MM.1S (cell line): Measurements from ENCODE around the gene MAPK8IP1.

ENCODE experiments used
- DNase-seq: peaks from one replicate; pipeline ENCODE4 v3.0.0-alpha.2; 2015
- H2AFZ ChIP-seq: fragments of 300-600 bp; sonication (generic); 2 replicates; pipeline ENCODE4 v1.6.0; 2016; ENCODE audit warnings: antibody characterized with exemption, low read length
- H3F3A ChIP-seq: fragments of 300-600 bp; sonication (generic); 2 replicates; pipeline ENCODE4 v1.6.1; 2016; ENCODE audit warnings: mild to moderate bottlenecking, antibody characterized with exemption, low read length, moderate library complexity, mixed read lengths; ENCODE audit not compliant: insufficient read depth
- H3K27ac ChIP-seq: fragments of 300-600 bp; sonication (generic); 2 replicates; pipeline ENCODE4 v1.5.1; 2016; ENCODE audit warnings: mild to moderate bottlenecking, low read length
- H3K27me3 ChIP-seq: fragments of 300-600 bp; sonication (generic); replicated peaks from 2 replicates; pipeline ENCODE4 v1.6.0; 2016; ENCODE audit warnings: low read length; ENCODE audit not compliant: insufficient read depth
- H3K36me3 ChIP-seq: fragments of 300-600 bp; sonication (generic); replicated peaks from 2 replicates; pipeline ENCODE4 v1.6.1; 2016; ENCODE audit warnings: mild to moderate bottlenecking, low read length, mixed read lengths; ENCODE audit not compliant: insufficient read depth
- H3K4me1 ChIP-seq: fragments of 300-600 bp; sonication (generic); 2 replicates; pipeline ENCODE4 v1.6.1; 2016; ENCODE audit warnings: low read length, mixed read lengths
- H3K4me2 ChIP-seq: fragments of 300-600 bp; sonication (generic); 2 replicates; pipeline ENCODE4 v1.6.0; 2016; ENCODE audit warnings: low read depth, low read length
- H3K4me3 ChIP-seq: fragments of 300-600 bp; sonication (generic); 2 replicates; pipeline ENCODE4 v1.5.1; 2016; ENCODE audit warnings: low read length, mixed read lengths
- H3K79me2 ChIP-seq: fragments of 300-600 bp; sonication (generic); 2 replicates; pipeline ENCODE4 v1.6.1; 2016; ENCODE audit warnings: mixed run types, low read length, mixed read lengths
- H3K9ac ChIP-seq: fragments of 300-600 bp; sonication (generic); 2 replicates; pipeline ENCODE4 v1.6.1; 2016; ENCODE audit warnings: low read length, mixed read lengths
- H3K9me2 ChIP-seq: fragments of 300-600 bp; sonication (generic); replicated peaks from 2 replicates; pipeline ENCODE4 v1.6.1; 2016; ENCODE audit warnings: mild to moderate bottlenecking, low read length, mixed read lengths; ENCODE audit not compliant: insufficient read depth
- H3K9me3 ChIP-seq: fragments of 300-600 bp; sonication (generic); replicated peaks from 2 replicates; pipeline ENCODE4 v1.6.1; 2016; ENCODE audit warnings: mild to moderate bottlenecking, low read length, mixed read lengths; ENCODE audit not compliant: insufficient read depth
- H4K20me1 ChIP-seq: fragments of 300-600 bp; sonication (generic); 2 replicates; pipeline ENCODE4 v1.6.1; 2016; ENCODE audit warnings: mild to moderate bottlenecking, low read length, moderate library complexity, mixed read lengths; ENCODE audit not compliant: insufficient read depth
- EZH2 ChIP-seq: fragments of 300-600 bp; sonication (generic); optimal IDR thresholded peaks from 2 replicates; pipeline ENCODE3; 2017; ENCODE audit warnings: low read depth, mild to moderate bottlenecking, antibody characterized with exemption, low read length, mixed read lengths
- EZH2phosphoT487 ChIP-seq: fragments of 300-600 bp; sonication (generic); IDR thresholded peaks from 2 replicates; pipeline ENCODE4 v1.6.1; 2018; ENCODE audit warnings: antibody characterized with exemption, low read length
- TF ChIP-seq, protein P1 (sequence below): fragments of 300-600 bp; sonication (generic); IDR thresholded peaks from 2 replicates; pipeline ENCODE4 v1.5.1; 2016; ENCODE audit warnings: antibody characterized with exemption, low read length, mixed read lengths

The MAPK8IP1 gene

DNA sequence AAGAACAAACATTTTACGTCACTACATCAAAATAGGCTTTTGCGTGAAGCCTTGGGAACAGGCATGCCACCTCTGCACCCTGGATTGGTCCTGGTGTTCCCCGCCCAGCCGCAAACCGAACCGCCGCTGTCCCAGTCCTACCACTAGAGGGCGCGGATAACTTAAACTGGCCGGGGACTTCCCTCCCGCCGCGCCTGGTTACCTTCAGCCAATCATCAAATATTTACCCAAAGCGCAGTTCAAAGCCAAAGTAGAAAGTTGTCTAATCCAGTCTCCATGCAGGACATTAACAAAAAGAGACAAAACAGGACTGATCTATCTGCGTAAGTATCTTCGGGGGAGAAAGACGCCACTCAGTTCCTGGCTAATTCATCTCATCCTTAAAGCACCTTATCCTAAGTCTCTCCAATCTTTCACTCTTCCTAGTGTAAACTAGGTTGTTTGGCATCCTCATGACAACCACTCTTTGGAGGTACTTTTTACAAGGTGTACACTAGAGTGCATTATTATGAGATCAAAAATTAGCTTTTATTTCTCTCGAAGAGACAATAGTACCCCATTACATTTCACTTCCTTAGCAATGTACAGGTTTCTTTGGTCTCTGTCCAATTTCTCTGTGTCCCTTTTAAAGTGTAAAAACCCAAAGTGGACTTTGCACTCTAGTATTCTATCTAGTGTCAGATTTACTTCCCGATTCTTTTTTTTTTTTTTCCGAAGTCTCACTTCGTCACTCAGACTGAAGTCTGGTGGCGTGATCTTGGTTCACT, 42.1 kb upstream of the MAPK8IP1 start:
- H3K79me2 ChIP-seq: peaks cover 10% of the 10 kb centered on the region

DNA sequence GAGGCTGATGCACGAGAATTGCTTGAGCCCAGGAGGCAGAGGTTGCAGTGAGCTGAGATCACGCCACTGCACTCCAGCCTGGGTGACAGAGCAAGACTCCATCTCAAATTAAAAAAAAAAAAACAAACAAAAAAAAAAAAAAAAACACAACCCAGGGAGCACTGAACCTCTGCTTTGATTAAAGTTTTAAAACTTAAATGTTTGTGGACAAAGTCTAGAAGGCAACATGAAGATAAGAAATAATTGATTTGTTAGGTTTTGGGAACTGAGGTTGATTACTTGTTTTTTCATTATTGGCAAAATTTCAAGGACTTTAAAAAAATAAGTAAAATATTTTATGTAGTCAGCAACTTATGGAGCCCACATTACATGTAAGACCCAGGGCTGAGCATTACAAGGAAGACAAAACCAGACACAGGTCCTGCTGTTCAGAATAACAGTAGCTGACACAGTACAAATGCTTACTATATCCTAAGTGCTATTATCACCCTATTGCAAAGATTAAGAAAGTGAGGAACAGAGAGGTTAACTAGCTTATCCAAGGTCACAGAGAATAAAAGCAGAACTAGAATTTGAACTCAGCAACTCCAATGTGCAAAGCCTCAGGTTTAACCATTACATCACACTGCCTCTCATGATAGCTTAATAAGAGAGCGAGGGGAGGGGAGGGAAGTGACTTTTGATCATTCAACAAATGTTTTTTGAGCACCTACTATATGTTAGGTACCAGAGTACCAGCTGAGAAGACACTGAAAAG, 40.5 kb upstream of the MAPK8IP1 start:
- H3F3A ChIP-seq: 0 out of 2 replicates have a peak, but pooled peaks cover 5% of the 10 kb centered on the region
- no peak overlapping the region for H2AFZ ChIP-seq
- H3K79me2 ChIP-seq: peaks cover 27% of the 10 kb centered on the region
- H3K27me3 ChIP-seq: no peaks in the 10 kb centered on the region
- no peak for DNase-seq
- no peak overlapping the region for H3K4me3 ChIP-seq
- H3K9me3 ChIP-seq: no peaks in the 10 kb centered on the region
- H3K27ac ChIP-seq: no peak overlapping the region
- peaks cover 24% of the 10 kb centered on the region for H3K4me1 ChIP-seq
- no peak overlapping the region for H3K9ac ChIP-seq
- no peak overlapping the region for H3K4me2 ChIP-seq
- TF ChIP-seq EZH2phosphoT487 (no peak), EZH2 (no peak)
- TF ChIP-seq, protein P1, sequence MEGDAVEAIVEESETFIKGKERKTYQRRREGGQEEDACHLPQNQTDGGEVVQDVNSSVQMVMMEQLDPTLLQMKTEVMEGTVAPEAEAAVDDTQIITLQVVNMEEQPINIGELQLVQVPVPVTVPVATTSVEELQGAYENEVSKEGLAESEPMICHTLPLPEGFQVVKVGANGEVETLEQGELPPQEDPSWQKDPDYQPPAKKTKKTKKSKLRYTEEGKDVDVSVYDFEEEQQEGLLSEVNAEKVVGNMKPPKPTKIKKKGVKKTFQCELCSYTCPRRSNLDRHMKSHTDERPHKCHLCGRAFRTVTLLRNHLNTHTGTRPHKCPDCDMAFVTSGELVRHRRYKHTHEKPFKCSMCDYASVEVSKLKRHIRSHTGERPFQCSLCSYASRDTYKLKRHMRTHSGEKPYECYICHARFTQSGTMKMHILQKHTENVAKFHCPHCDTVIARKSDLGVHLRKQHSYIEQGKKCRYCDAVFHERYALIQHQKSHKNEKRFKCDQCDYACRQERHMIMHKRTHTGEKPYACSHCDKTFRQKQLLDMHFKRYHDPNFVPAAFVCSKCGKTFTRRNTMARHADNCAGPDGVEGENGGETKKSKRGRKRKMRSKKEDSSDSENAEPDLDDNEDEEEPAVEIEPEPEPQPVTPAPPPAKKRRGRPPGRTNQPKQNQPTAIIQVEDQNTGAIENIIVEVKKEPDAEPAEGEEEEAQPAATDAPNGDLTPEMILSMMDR: no peak
- no peaks in the 10 kb centered on the region for H3K9me2 ChIP-seq
- H3K36me3 ChIP-seq: no peaks in the 10 kb centered on the region
- no peaks in the 10 kb centered on the region for H4K20me1 ChIP-seq

More for the DNA sequence above, 42.1 kb upstream of the MAPK8IP1 start:
- peak overlapping the region; percentile 67 for H3K27ac ChIP-seq
- H3K27me3 ChIP-seq: no peaks in the 10 kb centered on the region
- H2AFZ ChIP-seq: peak overlapping the region; percentile 82
- H3K36me3 ChIP-seq: no peaks in the 10 kb centered on the region
- TF ChIP-seq, protein P1: peak; percentile 94
- TF ChIP-seq EZH2phosphoT487: no peak
- 0 out of 2 replicates have a peak, but pooled peaks cover 3% of the 10 kb centered on the region for H3F3A ChIP-seq
- H3K4me1 ChIP-seq: peaks cover 14% of the 10 kb centered on the region
- no peaks in the 10 kb centered on the region for H4K20me1 ChIP-seq
- H3K9ac ChIP-seq: peak overlapping the region; percentile 67
- DNase-seq: peak; percentile 88
- peak overlapping the region; percentile 54 for H3K4me3 ChIP-seq
- H3K4me2 ChIP-seq: peak overlapping the region; percentile 93
- no peaks in the 10 kb centered on the region for H3K9me3 ChIP-seq
- H3K9me2 ChIP-seq: no peaks in the 10 kb centered on the region

DNA sequence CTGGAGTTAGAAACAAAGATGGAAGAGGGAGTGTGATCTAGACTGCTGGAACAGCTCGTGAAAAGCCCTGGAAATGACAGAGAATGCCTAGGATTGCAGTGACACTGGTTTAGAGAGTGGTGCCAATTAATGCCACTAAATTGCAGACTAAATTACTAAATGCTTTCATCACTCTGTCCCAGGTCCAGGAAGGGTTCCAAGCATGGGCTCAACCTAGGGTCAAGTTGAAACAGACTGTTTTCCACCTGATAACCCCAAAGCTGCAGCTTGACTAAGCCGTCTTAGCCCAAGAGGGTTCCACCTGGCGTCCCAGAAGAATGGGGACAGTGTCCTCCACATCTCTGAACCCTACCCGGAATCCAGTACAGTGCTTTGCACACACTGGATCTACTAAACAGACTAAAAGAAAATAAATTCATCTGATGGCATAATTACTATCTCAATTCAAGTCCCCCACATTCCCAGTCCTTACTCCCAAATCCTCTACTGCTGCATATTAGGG, 39.2 kb upstream of the MAPK8IP1 start:
- no peaks in the 10 kb centered on the region for H4K20me1 ChIP-seq
- H3F3A ChIP-seq: 0 out of 2 replicates have a peak, but pooled peaks cover 5% of the 10 kb centered on the region
- TF ChIP-seq, protein P1: no peak
- TF ChIP-seq EZH2phosphoT487 (no peak), EZH2 (no peak)
- H3K4me2 ChIP-seq: peak overlapping the region; percentile 72
- no peaks in the 10 kb centered on the region for H3K36me3 ChIP-seq
- peak overlapping the region; percentile 66; the same call in 1 of the 2 replicates for H2AFZ ChIP-seq
- no peak for DNase-seq
- 0 out of 2 replicates have a peak overlapping the region, but pooled peaks have one; percentile 45 for H3K4me3 ChIP-seq
- H3K79me2 ChIP-seq: peaks cover 39% of the 10 kb centered on the region
- H3K9me2 ChIP-seq: no peaks in the 10 kb centered on the region
- peak overlapping the region; percentile 23; the same call in 1 of the 2 replicates for H3K9ac ChIP-seq
- H3K27ac ChIP-seq: no peak overlapping the region
- no peaks in the 10 kb centered on the region for H3K9me3 ChIP-seq
- H3K27me3 ChIP-seq: no peaks in the 10 kb centered on the region
- H3K4me1 ChIP-seq: peaks cover 35% of the 10 kb centered on the region
